A673 (cell line): ENCODE data around the gene KLHL35. TPM values are rescaled to one million over a fixed set of nuclear protein-coding genes. Genes with fewer than 3 reads are reported as not detected.

Source experiments
- BruUV-seq: library from RNA; stranded (reverse); fragments of 400-500 nt; replicated peaks from 2 replicates; lab custom pipeline; 2021; lab: Mats Ljungman, UMichigan
- CTCF ChIA-PET: fragments of 300-600 bp; sonication (Branson Sonifier 250); formaldehyde crosslinking; loops from one replicate; lab custom pipeline; 2022; ENCODE audit warnings: antibody characterized with exemption; lab: Charles Lee
- POLR2A ChIA-PET: fragments of 300-600 bp; sonication (Branson Sonifier 250); formaldehyde crosslinking; loops from one replicate; lab custom pipeline; 2022; ENCODE audit warnings: antibody characterized with exemption; ENCODE audit not compliant: low non-redundant PET; lab: Charles Lee
- DNase-seq: peaks from one replicate; pipeline ENCODE4 v3.0.0-alpha.2; 2015; ENCODE audit warnings: low spot score
- H3K27ac ChIP-seq: fragments of 200-600 bp; sonication (generic); 2 replicates; pipeline ENCODE4 v1.5.1; 2016; ENCODE audit warnings: mixed run types, low read depth, mild to moderate bottlenecking, mixed read lengths, antibody characterized with exemption, low read length; ENCODE audit not compliant: poor library complexity, severe bottlenecking
- H3K27me3 ChIP-seq: fragments of 200-600 bp; sonication (generic); replicated peaks from 2 replicates; pipeline ENCODE4 v1.6.1; 2017; ENCODE audit warnings: mixed run types, low read depth, mild to moderate bottlenecking, mixed read lengths, antibody characterized with exemption, low read length; ENCODE audit not compliant: insufficient read depth, poor library complexity
- H3K36me3 ChIP-seq: fragments of 200-600 bp; sonication (generic); 2 replicates; pipeline ENCODE4 v1.6.1; 2016; ENCODE audit warnings: mixed run types, mild to moderate bottlenecking, mixed read lengths, antibody characterized with exemption, low read length; ENCODE audit not compliant: insufficient read depth, poor library complexity, severe bottlenecking
- H3K4me1 ChIP-seq: fragments of 200-600 bp; sonication (generic); 2 replicates; pipeline ENCODE4 v1.6.1; 2017; ENCODE audit warnings: mixed run types, mild to moderate bottlenecking, mixed read lengths, antibody characterized with exemption, low read length; ENCODE audit not compliant: insufficient read depth, poor library complexity, severe bottlenecking
- H3K4me3 ChIP-seq: fragments of 200-600 bp; sonication (generic); 2 replicates; pipeline ENCODE4 v1.5.1; 2016; ENCODE audit warnings: low read depth, mixed run types, mild to moderate bottlenecking, mixed read lengths, low read length; ENCODE audit not compliant: poor library complexity, severe bottlenecking
- H3K9me3 ChIP-seq: fragments of 200-600 bp; sonication (generic); 2 replicates; pipeline ENCODE4 v1.6.1; 2016; ENCODE audit warnings: mixed run types, low read depth, mild to moderate bottlenecking, mixed read lengths, antibody characterized with exemption, low read length; ENCODE audit not compliant: poor library complexity, severe bottlenecking
- CTCF ChIP-seq: fragments of 300-800, 200-600 bp; sonication (generic); conservative IDR thresholded peaks from 2 replicates; pipeline ENCODE4 v1.5.1; 2017; ENCODE audit warnings: low read depth, mild to moderate bottlenecking, antibody characterized with exemption, low read length, moderate library complexity, mixed read lengths
- EZH2 ChIP-seq: fragments of 200-600 bp; sonication (generic); IDR thresholded peaks from 2 replicates; pipeline ENCODE4 v1.6.1; 2017; ENCODE audit warnings: borderline replicate concordance, low read depth, mild to moderate bottlenecking, mixed read lengths, antibody characterized with exemption, low read length; ENCODE audit not compliant: poor library complexity, severe bottlenecking
- intact Hi-C: fragments of 100-400 bp; cut with micrococcal nuclease; formaldehyde crosslinking; loops from one replicate; pipeline ENCODE4 v1.10.0; 2022; ENCODE audit not compliant: unreplicated experiment
- total RNA-seq: library from RNA; stranded (reverse); gene quantifications from 2 replicates; pipeline ENCODE4 v1.2.3, GENCODE V29; 2021

The KLHL35 gene
- total RNA-seq, 1 experiment from 2014 or later: 0.88 TPM

GRCh38 chr11:75467881-75468280, 34.9 kb upstream of the KLHL35 start:
- Histone ChIP-seq H3K36me3 (no peaks in the 10 kb centered on the region), H3K9me3 (no peaks in the 10 kb centered on the region), H3K4me3 (no peak overlapping the region), H3K27me3 (no peaks in the 10 kb centered on the region), H3K4me1 (no peaks in the 10 kb centered on the region), H3K27ac (no peak overlapping the region)
- BruUV-seq: no TSS peak
- intact Hi-C loops: no loop called here
- POLR2A ChIA-PET: no interaction called here
- DNase-seq: no peak
- no peak for TF ChIP-seq CTCF
- no peak for TF ChIP-seq EZH2
- CTCF ChIA-PET: no interaction called here

- ChIA-PET CTCF (no interaction called here), POLR2A (no interaction called here)
- BruUV-seq: no TSS peak
- no peak overlapping the region for H3K27ac ChIP-seq
- DNase-seq: no peak
- H3K36me3 ChIP-seq: no peaks in the 10 kb centered on the region
- no peaks in the 10 kb centered on the region for H3K27me3 ChIP-seq
- intact Hi-C loops: no loop called here
- no peaks in the 10 kb centered on the region for H3K4me1 ChIP-seq
- no peaks in the 10 kb centered on the region for H3K9me3 ChIP-seq
- H3K4me3 ChIP-seq: no peak overlapping the region
- TF ChIP-seq CTCF (no peak), EZH2 (no peak)
These were observed 34.3 kb upstream of the KLHL35 start for GRCh38 chr11:75467311-75467710.

- H3K27me3 ChIP-seq: no peaks in the 10 kb centered on the region
- no peak for TF ChIP-seq CTCF
- TF ChIP-seq EZH2: no peak
- no TSS peak for BruUV-seq
- no peaks in the 10 kb centered on the region for H3K36me3 ChIP-seq
- CTCF ChIA-PET: no interaction called here
- no peaks in the 10 kb centered on the region for H3K4me1 ChIP-seq
- no peak for DNase-seq
- no peak overlapping the region for H3K4me3 ChIP-seq
- POLR2A ChIA-PET: no interaction called here
- intact Hi-C loops: no loop called here
- no peaks in the 10 kb centered on the region for H3K9me3 ChIP-seq
- H3K27ac ChIP-seq: no peak overlapping the region
These were observed 32.9 kb upstream of the KLHL35 start for GRCh38 chr11:75465701-75466531.
